Stimulated activated CD8-positive, alpha-beta memory T cell treated with anti-CD3 and anti-CD28 coated beads, Interleukin-15, amount 100 ng/mL, for 24 hours (primary cell): ENCODE data around the gene LRPAP1.
"Not testable (repeated sequence)": the region's sequence is repeated elsewhere in the genome, so short reads cannot be mapped to it uniquely, and the experiment has no call there.

Experiments
- DNase-seq: peaks from one replicate; pipeline ENCODE4 v3.0.0-alpha.2; 2020; ENCODE audit warnings: low read depth

LRPAP1 gene

GRCh38 chr4:3560465-3560864 is 28.2 kb upstream of the LRPAP1 start:
- not testable (repeated sequence) for DNase-seq

DNA sequence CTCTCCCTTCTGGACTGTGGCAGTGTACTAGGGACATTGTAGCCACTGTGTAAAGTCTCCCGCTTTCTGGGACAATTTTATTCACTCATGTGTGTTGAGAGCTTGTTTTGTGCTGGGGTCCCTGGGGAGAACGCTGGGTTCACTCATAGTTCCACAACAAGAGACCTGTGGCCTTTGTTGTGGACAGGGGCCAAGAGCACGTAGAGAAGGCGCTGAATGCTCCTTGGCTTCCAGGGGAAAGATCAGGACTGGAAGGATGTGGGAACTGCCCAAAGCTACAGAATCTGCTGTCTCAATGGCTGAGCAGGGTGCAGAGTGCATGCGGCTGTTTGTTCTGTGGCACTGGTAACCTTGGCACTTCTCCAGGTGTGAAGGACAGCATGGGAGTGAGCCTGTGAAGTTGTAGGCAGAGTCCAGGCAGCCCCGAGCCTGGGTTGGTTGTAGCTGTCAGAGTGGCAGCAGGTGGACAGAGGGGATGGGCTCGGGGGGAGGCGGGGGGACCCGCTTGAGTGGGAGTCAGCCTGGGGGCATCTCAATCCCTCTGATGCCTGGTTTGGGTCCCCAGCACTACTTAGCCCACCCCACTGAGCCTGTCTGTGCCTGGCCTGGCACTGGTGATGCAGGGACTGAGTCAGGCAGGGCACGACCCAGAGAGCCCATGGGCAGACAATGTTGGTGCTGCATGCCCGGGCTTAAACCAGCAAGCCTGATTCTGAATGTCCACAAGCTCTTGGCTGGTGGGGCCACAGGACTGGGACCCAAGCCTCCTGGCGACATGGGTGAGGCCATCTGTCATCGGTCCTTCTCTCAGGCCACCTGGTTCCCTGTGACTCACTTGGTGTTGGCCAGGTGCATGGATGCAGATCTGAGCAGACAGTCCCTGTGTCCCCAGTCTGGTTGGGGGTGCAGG is 27.4 kb upstream of the LRPAP1 start:
- DNase-seq = not testable (repeated sequence)

DNA sequence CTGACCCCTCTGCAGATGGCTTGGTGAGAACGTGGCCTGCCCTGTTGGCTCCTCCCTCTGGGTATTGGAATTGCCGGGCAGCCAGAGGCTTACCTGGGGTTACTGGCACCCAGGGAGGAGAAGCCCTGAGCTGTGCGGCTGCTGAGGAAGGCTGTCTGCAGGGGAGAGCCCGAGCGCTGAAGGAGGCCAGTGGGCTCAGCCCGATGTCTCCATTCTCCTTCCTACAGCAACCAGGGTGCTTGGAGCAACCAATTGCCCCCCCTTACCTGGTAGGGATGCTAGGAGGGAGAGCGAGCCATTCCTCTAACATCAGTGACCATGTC is 26.3 kb upstream of the LRPAP1 start:
- DNase-seq = not testable (repeated sequence)

DNA sequence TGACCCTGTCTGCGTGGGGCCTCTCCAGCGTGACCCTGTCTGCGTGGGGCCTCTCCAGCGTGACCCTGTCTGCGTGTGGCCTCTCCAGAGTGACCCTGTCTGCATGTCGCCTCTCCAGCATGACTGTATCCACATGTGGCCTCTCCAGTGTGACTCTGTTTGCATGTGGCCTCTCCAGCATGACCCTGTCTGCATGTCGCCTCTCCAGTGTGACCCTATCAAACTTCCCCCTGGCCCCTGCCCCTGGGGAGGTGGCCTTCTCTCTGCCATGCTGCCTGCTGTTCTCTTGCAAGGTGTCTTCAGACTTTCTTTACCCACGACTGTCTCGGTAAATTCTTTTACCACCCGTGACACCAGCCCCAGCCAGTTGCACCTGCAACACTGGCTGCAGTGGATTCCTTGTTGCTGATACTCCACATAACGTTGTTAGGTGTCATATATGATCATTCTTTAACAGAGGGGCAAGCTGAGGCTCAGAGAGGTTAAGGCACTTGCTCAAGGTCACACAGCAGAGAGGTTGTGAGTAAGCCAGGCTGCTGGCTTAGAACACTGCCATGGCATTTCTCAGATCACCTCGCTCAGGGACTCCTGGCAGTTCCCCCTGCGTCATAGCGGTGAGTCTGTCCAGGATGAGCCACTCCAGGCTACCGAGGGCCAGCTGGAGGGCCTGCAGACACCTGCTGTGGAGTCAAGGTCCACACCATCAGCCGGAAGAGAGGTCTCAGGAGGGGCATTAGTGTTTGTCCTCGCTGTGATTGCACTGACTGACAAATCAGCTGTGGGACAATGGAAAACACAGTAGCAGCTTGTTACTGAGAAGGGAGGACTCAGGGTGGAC is 25.7 kb upstream of the LRPAP1 start:
- DNase-seq = not testable (repeated sequence)

- not testable (repeated sequence) for DNase-seq
Observed at GRCh38 chr4:3557088-3557492, 24.9 kb upstream of the LRPAP1 start.

DNA sequence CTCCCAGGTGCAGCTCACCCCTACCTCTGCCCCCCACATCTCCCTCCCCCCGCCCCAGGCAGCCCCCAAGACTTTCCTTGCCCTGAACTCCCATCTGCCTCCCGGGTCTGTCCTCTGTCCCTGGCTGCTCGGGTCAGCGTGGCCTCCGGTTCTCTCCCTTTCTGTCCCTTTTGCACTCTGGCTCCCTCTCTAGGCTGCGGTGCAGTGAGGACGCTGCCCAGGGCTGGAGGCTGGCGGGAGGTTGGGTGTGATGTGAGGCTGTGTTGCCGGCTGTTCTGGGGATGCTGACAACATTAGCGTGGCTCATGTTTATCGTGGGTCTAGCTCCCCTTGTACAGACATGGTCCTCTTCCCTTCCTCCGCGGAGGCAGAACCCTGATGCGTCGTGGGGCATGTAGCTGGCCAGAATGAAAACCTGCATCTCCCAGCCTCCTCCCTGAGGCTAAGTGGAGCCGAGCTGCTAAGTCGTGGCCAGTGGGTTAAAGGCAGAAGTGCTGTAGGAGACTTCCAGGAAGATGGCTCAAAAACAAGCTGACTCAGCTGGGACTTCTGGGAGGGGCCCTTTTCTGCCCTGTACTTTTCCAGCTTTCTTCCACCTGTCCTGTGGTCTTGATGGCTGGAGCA is 24.1 kb upstream of the LRPAP1 start:
- DNase-seq = not testable (repeated sequence)

DNA sequence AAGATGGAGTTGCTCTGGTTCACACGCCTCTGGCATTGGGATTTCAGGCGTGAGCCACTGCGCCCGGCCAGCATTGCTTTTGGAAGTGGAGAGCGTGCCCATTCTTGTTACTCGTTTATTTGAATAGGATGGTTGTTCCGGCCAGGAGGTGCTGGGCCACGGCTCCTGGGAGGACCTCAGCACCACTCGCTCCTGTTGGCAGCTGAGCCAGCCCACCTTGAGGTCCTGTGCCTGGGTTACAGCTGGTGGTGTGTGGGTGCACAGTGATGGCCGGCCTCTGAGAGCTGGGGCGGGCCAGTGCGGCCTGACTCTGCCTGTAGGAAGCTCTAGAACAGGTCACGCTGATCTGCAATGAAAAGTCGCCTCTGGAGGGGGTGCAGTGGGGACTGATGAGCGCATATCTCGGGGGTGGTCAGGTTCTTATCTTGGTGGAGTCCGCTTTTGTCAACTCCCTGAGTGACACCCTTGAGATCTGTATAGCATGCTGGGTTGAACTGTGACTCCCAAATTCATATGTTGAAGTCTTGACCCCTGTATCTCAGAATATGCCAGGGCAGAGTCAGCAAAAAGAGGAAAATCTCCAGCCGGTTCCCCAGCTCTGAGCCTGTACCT is 23.3 kb upstream of the LRPAP1 start:
- not testable (repeated sequence) for DNase-seq

- DNase-seq = not testable (repeated sequence)
Observed at GRCh38 chr4:3551366-3551765, 19.1 kb upstream of the LRPAP1 start.

DNA sequence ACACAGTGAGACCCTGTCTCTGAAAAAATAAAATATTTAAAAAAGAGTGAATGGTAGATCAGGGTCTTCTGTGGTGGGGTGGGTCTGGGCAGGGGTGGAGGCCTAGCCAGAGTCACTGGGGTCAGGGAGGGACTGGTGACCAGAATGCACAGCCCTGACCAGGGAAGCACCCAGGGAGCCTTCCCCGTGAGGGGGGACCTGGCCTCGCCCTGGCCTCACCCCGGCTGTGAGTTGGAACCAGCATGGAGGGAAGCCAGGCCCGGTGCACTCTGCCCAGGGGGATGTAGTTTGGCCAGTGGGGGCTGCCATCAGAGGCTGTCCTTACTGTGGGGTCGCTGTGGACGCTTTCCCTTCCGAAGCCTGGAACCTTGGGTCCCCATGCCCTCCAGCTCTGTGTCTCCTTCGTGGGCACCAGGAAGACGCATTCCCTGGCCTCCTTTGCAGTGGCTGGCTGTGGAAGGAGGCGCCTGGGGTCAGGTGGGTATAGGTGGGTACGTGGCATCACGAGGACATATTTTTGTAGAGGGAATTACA is 18.6 kb upstream of the LRPAP1 start:
- DNase-seq = not testable (repeated sequence)

- not testable (repeated sequence) for DNase-seq
Observed at GRCh38 chr4:3550041-3550440, 17.8 kb upstream of the LRPAP1 start.

DNA sequence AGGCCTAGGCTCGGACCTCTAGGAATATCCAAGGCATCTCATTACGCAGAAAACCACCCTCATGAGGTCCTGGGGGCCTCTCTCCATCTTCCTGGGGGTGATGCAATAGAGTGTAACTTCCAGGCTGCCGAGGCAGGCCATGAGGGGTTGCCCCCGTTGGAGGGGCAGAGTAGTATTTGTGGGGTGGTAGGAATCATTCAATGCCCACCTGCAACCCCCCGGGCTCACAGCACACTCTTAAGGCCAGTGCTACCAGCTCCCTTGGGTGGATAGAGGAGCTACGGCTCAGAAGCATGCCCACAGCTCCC is 17.4 kb upstream of the LRPAP1 start:
- not testable (repeated sequence) for DNase-seq

GRCh38 chr4:3548991-3549693 is 16.9 kb upstream of the LRPAP1 start:
- DNase-seq = not testable (repeated sequence)

GRCh38 chr4:3546721-3547120 is 14.5 kb upstream of the LRPAP1 start:
- not testable (repeated sequence) for DNase-seq

- DNase-seq = not testable (repeated sequence)
Observed at GRCh38 chr4:3545351-3545750, 13.1 kb upstream of the LRPAP1 start.

GRCh38 chr4:3544259-3545025 is 12.2 kb upstream of the LRPAP1 start:
- not testable (repeated sequence) for DNase-seq

DNA sequence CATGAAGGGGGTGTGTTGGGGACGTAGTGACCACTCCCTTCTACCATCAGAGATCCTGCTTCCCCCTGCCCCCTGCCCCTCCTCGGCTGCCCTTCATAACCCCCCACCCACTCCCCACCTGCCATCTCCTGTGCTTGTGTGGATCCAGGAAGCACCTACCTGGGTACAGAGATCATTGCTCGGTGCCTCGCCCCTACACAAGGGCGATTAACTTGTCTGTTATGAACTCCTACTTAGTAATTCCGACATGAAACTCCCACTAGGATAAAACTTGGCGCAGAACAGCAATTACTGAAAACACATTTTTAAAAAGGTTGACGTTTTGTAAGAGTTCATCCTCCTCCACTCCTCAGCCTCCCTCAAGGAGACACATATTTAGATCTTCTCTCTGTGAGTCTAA is 11.2 kb upstream of the LRPAP1 start:
- not testable (repeated sequence) for DNase-seq

DNA sequence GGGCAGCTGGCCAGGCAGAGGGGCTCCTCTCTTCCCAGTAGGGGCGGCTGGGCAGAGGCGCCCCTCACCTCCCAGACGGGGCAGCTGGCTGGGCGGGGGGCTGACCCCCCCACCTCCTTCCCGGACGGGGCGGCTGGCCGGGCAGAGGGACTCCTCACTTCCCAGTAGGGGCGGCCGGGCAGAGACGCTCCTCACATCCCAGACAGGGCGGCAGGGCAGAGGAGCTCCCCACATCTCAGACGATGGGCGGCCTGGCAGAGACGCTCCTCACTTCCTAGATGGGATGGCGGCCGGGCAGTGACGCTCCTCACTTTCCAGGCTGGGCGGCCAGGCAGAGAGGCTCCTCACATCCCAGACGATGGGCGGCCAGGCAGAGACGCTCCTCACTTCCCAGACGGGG is 6.7 kb upstream of the LRPAP1 start:
- DNase-seq = not testable (repeated sequence)

- not testable (repeated sequence) for DNase-seq
Observed at GRCh38 chr4:3535812-3536211, 3.6 kb upstream of the LRPAP1 start.

GRCh38 chr4:3533423-3533820 is 1.2 kb upstream of the LRPAP1 start:
- no peak for DNase-seq

DNA sequence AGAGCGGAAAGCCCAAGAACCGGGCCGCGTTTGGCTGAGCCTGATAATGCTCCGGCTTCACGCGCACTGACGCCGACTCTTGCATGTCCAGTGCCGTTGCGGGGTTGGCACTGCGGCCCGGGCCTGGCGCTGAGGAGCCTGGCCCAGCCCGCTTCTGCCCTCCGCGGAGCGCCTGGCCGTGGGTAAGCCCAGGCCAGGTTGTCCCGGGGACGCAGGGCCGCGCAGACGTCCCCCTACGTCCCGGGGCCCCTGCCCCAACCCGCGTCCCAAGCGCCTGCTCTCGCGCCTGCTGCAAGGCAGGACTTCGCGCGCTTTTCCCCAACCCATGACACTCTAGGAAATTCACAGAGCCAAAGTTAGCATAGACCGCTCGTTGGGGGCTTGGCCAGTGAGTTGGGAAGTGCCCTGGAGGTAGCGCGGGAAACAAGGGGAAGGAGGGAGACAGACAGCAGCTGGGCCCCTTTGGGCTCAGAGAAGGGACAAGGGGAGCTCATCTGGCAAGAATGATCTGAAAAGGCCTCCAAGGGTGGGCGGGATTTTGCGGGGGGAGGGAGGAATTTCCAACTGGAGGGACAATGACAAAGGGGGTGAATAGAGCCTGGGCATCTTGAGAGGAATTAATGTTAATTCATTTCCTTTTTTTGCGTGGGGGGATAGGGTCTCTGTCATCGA is 665 bp upstream of the LRPAP1 start:
- no peak for DNase-seq
